Measurements from ENCODE around the gene YTHDC1.
"Not testable (repeated sequence)": the region's sequence is repeated elsewhere in the genome, so short reads cannot be mapped to it uniquely, and the experiment has no call there.

YTHDC1 gene

DNA sequence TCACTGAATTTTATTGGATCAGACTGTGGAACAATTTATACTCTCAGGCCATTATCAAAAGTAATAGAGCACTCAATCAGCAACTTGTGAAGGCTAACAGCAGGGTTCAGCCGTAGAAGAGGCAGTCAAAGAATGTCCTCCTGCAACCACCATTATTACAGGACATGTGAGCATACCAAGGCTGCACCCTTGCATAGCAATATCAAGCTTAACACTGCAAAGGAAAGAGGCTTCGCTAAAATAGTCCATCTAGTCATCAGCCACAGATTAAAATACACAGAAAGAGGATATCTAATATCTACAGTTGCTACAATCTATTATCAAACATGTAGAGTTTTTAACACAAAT is 61.5 kb downstream of the YTHDC1 start:
- no peak for DNase-seq (ENCODE audit: low read depth in 2 of 2)

DNA sequence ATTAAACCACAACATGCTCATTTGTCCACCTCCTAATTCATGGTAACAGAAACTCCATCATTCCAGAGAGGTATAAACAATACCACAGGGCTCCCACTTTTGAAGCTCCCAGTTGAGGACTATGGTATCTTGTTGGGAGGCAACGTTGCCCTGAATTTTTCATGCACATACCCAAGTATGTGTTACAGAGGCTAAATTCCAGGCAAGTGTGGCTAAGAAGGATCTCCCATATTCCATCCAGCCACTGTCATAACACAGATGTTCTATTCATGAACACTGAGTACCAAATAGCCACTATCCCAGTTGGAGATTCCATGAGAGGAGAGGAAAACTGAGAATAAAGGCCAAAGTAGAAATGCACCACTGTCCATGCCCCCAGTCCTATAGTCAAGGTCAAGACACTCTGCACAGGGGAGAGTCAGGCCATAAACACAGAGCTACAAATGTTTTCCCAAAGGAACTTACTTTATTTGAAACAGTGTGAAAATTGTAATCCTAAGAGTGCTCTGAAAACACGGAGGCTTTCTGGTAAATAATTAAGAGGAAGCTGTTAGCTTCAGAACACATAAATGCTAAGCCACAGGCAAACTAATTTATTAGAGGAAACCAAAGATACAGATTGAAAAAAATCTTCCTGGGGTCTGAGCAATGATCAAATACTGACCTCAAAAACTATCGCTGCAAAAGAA is 62.0 kb downstream of the YTHDC1 start:
- DNase-seq (ENCODE audit: low read depth in 2 of 2): no peak

DNA sequence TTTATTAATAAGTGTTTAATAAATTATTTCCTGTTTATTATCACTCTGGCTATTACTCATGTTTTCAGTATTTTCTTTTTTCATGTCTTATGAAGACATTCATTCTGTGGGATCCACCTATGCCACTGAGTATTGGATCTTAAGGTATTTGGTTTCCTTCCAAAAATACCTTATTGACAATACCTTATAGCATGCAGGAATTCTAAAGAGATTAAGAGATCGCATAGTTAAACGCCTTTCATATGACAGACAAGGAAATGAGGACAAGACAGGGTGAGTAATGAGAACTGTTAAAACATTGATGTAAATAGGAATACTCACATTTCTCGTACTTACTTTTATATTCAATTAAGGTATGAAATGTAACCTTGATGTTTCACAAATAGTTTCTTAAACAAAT is 66.2 kb downstream of the YTHDC1 start:
- DNase-seq (ENCODE audit: low read depth in 2 of 2): no peak

DNA sequence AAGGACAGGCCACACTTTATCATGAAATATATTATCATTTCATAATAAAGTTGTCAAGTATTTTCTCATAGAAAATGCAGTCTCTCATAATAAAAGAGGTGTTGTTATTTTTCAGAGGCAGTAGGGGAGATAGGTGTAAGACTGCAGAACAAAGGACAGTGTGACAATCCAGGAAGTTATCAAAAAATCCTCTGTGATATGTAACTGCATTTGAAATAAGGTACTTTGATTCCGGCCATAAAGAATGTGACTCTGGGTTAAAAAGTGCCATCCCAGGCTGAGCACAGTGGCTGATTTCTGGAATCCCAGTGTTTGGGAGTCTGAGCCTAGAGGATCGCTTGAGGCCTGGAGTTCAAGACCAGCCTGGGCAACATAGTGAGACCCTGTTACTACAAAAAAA is 66.8 kb downstream of the YTHDC1 start:
- DNase-seq (ENCODE audit: low read depth in 2 of 2): no peak

DNA sequence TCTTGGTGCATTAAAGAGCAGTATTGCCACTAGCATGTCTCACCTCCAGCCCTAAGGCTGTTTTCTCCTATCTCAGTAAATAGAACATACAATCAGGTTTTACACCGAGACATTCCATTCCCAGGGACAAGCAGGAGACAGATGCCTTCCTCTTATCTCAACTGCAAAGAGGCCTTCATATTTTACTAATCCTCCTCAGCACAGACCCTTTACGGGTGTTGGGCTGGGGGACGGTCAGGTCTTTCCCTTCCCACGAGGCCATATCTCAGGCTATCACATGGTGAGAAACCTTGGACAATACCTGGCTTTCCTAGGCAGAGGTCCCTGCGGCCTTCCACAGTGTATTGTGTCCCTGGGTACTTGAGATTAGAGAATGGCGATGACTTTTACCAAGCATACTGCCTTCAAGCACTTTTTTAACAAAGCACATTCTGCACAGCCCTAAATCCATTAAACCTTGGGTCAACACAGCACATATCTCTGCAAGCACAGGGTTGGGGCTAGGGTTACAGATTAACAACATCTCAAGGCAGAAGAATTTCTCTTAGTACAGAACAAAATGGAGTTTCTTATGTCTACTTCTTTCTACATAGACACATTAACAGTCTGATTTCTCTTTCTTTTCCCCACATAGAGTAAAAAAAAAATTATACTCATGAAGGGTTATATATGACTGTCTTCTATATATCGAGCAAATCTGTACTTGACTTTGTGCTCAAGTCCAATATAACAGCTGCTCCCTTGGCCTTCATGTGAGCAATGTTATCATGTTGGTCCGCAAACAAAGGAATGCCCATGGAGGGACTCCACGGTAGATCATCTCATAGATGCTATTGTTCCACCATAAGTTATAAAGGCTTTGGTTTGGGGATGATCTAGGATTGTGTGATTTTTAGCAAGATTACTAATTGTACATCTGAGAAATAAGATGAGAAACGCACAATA is 67.8 kb downstream of the YTHDC1 start:
- not testable (repeated sequence) for DNase-seq (ENCODE audit: low read depth in 2 of 2)

DNA sequence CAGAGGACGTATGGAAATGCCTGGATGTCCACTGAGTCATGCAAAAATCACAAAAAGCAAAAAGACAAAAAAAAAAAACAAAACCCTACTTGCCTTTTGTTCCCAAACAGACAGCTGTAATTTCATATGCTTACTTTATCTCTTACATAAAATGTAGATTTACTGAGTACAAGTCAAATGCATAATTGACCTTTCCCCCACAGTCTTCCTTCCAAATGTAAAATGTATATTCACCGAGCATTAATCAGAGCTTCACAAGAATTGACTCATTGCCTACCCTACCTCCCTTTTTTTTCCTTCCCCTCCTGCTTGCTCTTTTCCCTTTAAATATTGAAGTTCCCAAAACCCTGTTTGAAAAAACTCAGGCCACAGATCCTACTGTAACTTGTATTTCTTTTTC is 71.9 kb downstream of the YTHDC1 start:
- DNase-seq (ENCODE audit: low read depth in 2 of 2): no peak

DNA sequence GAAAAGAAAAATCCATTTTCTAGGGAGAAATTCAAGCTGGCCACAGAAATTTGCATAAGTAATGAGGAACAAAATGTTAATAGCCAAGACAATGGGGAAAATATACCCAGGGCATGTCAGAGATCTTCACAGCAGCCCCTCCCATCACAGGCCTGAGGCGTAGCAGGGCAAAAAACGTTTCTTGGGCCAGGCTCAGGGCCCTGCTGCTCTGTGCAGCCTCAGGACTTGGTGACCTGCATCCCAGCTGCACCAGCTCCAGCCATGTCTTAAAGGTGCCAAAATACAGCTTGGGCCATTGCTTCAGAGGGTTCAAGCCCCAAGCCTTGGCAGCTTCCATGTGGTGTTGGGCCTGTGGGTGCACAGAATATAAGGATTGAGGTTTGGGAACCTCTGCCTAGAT is 72.3 kb downstream of the YTHDC1 start:
- DNase-seq (ENCODE audit: low read depth in 2 of 2): no peak

DNA sequence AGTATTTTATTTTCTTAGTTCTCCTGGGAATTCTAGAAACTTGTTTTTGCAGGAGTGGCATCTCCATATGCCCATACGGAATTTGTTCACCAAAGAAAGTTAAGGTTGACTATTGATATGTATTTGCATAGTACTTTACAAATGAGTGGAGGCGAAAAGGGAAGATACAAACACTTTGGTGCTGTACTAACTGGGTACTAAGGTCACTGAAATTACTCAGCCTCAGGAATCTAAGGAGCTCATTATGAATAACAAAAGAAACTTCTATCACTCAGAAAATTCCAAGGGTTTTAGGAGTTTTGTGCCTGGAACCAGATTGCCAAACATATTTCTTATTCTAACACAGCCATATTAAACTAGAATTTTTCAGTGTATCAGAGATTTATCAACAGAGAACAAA is 77.0 kb downstream of the YTHDC1 start:
- DNase-seq (ENCODE audit: low read depth in 2 of 2): no peak

DNA sequence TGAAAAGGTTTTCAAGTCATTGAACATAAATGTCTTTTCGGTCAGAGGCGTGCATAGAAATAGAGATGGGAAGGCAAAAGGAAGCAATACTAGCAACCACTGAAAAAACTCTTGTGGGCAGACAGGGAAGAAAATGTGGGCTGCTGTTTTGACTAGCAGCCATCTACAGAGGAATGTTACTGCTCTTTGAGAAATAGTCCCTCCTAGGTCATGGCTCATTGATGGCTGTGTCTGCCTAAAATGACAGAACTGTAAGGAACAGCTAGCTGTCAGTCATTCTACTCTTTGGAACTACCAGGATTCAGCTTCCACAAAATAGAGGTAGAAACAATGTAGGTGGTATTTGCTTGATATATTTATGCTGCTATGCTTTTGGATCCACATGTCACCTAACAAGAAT is 77.5 kb downstream of the YTHDC1 start:
- DNase-seq (ENCODE audit: low read depth in 2 of 2): no peak

DNA sequence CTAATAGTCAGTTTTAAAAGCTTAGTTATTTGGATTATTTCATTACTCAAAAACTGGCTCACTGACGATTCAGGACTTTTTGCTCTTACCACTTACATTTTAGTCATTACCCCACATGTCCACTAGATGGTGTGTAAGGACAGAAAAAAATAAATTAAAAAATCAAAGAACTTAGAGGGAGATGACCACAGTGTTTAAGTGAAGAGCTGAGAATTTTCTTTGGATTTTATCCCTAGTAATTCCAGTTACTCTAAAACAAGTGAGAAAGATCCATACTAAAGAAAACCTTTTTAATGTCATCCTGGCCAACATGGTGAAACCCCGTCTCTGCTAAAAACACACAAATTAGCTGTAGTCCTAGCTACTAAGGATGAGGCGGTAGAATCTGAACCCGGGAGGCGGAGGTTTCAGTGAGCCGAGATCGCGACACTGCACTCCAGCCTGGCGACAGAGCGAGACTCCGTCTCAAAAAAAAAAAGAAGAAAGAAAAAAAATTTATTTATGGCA is 78.0 kb downstream of the YTHDC1 start:
- DNase-seq (ENCODE audit: low read depth in 2 of 2): peak; percentile 14 to 19

DNA sequence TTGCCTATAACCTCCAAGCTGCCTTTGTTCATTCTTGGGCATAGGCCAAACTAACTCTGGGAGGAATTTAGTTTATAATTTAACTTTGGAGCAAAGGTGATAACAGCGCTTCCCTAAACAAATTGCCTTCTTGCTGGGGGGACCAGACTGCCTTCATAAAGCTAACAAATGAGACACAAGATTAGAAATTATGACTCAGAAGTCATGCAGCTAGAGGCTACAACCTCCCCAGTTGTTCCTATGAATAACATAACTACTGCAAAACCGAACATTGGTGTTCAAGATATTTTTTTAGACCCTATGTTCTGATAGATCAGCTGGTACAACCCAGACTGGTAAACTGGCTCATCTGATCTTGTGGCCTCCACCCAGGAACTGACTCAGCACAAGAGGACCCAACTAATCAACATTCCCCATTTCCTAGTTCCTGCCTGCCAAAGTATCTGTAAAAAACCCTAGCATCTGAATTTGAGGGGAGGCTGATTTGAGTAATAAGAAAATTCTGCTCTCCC is 82.4 kb downstream of the YTHDC1 start:
- DNase-seq (ENCODE audit: low read depth in 2 of 2): peak in 1 of 2 experiments; percentile 1

DNA sequence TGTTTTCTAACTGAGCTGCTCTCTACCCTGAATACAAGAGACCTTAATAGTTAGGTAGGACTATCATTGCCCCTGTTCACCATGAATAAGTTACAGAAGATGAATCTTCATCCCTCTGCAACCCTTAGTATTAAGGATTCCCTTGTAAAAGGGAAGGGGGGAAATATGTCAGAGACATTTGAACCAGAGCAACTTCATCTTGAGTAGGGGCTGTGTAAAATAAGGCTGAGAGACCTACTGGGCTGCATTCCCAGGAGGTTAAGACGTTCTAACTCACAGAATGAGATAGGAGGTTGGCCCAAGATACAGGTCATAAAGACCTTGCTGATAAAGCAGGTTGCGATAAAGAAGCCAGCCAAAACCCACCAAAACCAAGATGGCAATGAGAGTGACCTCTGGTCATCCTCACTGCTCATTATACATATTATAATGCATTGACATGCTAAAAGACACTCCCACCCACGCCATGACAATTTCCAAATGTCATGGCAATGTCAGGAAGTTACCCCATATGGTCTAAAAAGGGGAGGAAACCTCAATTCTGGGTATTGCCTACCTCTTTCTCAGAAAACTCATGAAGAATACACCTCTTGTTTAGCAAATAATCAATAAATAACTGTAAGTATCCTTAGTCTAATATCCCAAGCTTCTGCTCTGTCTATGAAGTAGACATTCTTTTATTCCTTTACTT is 84.9 kb downstream of the YTHDC1 start:
- DNase-seq (ENCODE audit: low read depth in 2 of 2): no peak
